ENCODE data around the gene DPPA5. TPM values are rescaled to one million over a fixed set of nuclear protein-coding genes. Genes with fewer than 3 reads are reported as not detected.

The DPPA5 gene
- total RNA-seq = not detected in 2 replicates

GRCh38 chr6:73353636-73354593 lies at the start of gene DPPA5:
DPPA5 (minus strand) TSS chr6:73354276; CDS start chr6:73354225, 51 bp downstream.

GRCh38 chr6:73394577-73395354 lies 40.7 kb upstream of the DPPA5 start, which contains the start of gene DDX43:
DDX43 (plus strand) TSS chr6:73394828; CDS start chr6:73394906, 78 bp downstream.

GRCh38 chr6:73369563-73369962 lies 15.5 kb upstream of the DPPA5 start, which contains the start of gene OOEP:
OOEP (minus strand) TSS chr6:73369897; CDS start chr6:73369792, 105 bp downstream.

GRCh38 chr6:73362358-73362757 lies 8.3 kb upstream of the DPPA5 start, which contains the start of gene KHDC3L:
KHDC3L (plus strand) TSS chr6:73362658; CDS start chr6:73362730, 72 bp downstream.

Small RNAs within 50 kb of the gene (small RNA-seq; reads per million reads assigned to genes)
- gene RPL39P3 = 0.46 reads per million, percentile 26 among the genes with 10 or more reads in this experiment

Other genes starting within 250 kb of the DPPA5 start
- not detected in 2 replicates for gene KHDC1L, start 128.8 kb downstream of the DPPA5 start, total RNA-seq
- 2.5 and 2.6 TPM in 2 replicates for gene KHDC1, start 91.1 kb downstream of the DPPA5 start, total RNA-seq
- gene KHDC3L, start 8.4 kb upstream of the DPPA5 start, total RNA-seq = not detected in 2 replicates
- gene OOEP, start 15.6 kb upstream of the DPPA5 start, total RNA-seq = not detected in 2 replicates
- 0.39 and 0.73 TPM in 2 replicates for gene DDX43, start 40.6 kb upstream of the DPPA5 start, total RNA-seq
- gene CGAS, start 98.0 kb upstream of the DPPA5 start, total RNA-seq = 3.3 and 10.9 TPM in 2 replicates
- gene MTO1, start 107.5 kb upstream of the DPPA5 start, total RNA-seq = 32.0 and 38.3 TPM in 2 replicates
- gene EEF1A1, start 166.8 kb upstream of the DPPA5 start, total RNA-seq = 15,360 and 18,533 TPM in 2 replicates